ENCODE results near the gene KSR1. TPM values are rescaled to one million over a fixed set of nuclear protein-coding genes. Genes with fewer than 3 reads are reported as not detected.

The KSR1 gene
- total RNA-seq, 6 experiments from 2014 or later: 1.9 to 4.9 (median 3.6) TPM

GRCh38 chr17:27543958-27544349 is 87.7 kb downstream of the KSR1 start:
- no peak for DNase-seq
- Mint-ChIP-seq H3K27me3 (ENCODE audit: insufficient read depth) (peaks cover 20% of the 10 kb centered on the region), H3K9me3 (no peaks in the 10 kb centered on the region), H3K4me3 (no peak overlapping the region), H3K4me1 (ENCODE audit: low read depth) (peaks cover 26% of the 10 kb centered on the region), H3K27ac (no peak overlapping the region), H3K36me3 (ENCODE audit: low read depth) (no peaks in the 10 kb centered on the region)
- TF ChIP-seq CTCF (IDR thresholded peaks at IDR 0.05): no peak

- H3K9me3 Mint-ChIP-seq: no peaks in the 10 kb centered on the region
- no peak overlapping the region for H3K27ac Mint-ChIP-seq
- H3K36me3 Mint-ChIP-seq (ENCODE audit: low read depth): no peaks in the 10 kb centered on the region
- DNase-seq: no peak
- peaks cover 26% of the 10 kb centered on the region for H3K4me1 Mint-ChIP-seq (ENCODE audit: low read depth)
- H3K4me3 Mint-ChIP-seq: no peak overlapping the region
- no peak for TF ChIP-seq CTCF (IDR thresholded peaks at IDR 0.05)
- H3K27me3 Mint-ChIP-seq (ENCODE audit: insufficient read depth): peaks cover 20% of the 10 kb centered on the region
Observed at GRCh38 chr17:27544350-27545131, 88.3 kb downstream of the KSR1 start.

- no peak for DNase-seq
- Mint-ChIP-seq H3K27ac (no peak overlapping the region), H3K4me3 (no peak overlapping the region), H3K4me1 (ENCODE audit: low read depth) (peaks cover 16% of the 10 kb centered on the region), H3K9me3 (no peaks in the 10 kb centered on the region), H3K36me3 (ENCODE audit: low read depth) (no peaks in the 10 kb centered on the region), H3K27me3 (ENCODE audit: insufficient read depth) (peaks cover 18% of the 10 kb centered on the region)
- no peak for TF ChIP-seq CTCF (IDR thresholded peaks at IDR 0.05)
Observed at GRCh38 chr17:27545562-27546229, 89.4 kb downstream of the KSR1 start.

- TF ChIP-seq CTCF (IDR thresholded peaks at IDR 0.05): no peak
- no peaks in the 10 kb centered on the region for H3K9me3 Mint-ChIP-seq
- no peaks in the 10 kb centered on the region for H3K36me3 Mint-ChIP-seq (ENCODE audit: low read depth)
- H3K4me1 Mint-ChIP-seq (ENCODE audit: low read depth): peaks cover 16% of the 10 kb centered on the region
- no peak overlapping the region for H3K27ac Mint-ChIP-seq
- no peak overlapping the region for H3K4me3 Mint-ChIP-seq
- DNase-seq: no peak
- H3K27me3 Mint-ChIP-seq (ENCODE audit: insufficient read depth): peaks cover 16% of the 10 kb centered on the region
Observed at GRCh38 chr17:27546624-27547300, 90.5 kb downstream of the KSR1 start.

- H3K27ac Mint-ChIP-seq: no peak overlapping the region
- H3K4me3 Mint-ChIP-seq: no peak overlapping the region
- H3K4me1 Mint-ChIP-seq (ENCODE audit: low read depth): peaks cover 21% of the 10 kb centered on the region
- peaks cover 14% of the 10 kb centered on the region for H3K27me3 Mint-ChIP-seq (ENCODE audit: insufficient read depth)
- no peaks in the 10 kb centered on the region for H3K36me3 Mint-ChIP-seq (ENCODE audit: low read depth)
- no peaks in the 10 kb centered on the region for H3K9me3 Mint-ChIP-seq
- DNase-seq: no peak
- TF ChIP-seq CTCF (IDR thresholded peaks at IDR 0.05): no peak
Observed at GRCh38 chr17:27547301-27547683, 91.0 kb downstream of the KSR1 start.
